GM19099 (cell line): ENCODE measurements around the gene MBNL2.

ENCODE experiments used
- POLR2A ChIP-seq: IDR thresholded peaks from 3 replicates; pipeline ENCODE4 v1.6.1; 2011; ENCODE audit warnings: low read depth; ENCODE audit not compliant: insufficient read length; ENCODE audit errors: extremely low read depth

MBNL2 gene

GRCh38 chr13:97302611-97303010 is 80.5 kb downstream of the MBNL2 start:
- TF ChIP-seq POLR2A: no peak

- no peak for TF ChIP-seq POLR2A
Observed at GRCh38 chr13:97306106-97306505, 84.0 kb downstream of the MBNL2 start.

GRCh38 chr13:97306645-97307044 is 84.5 kb downstream of the MBNL2 start:
- TF ChIP-seq POLR2A: no peak

- no peak for TF ChIP-seq POLR2A
Observed at GRCh38 chr13:97307118-97307881, 85.2 kb downstream of the MBNL2 start.

GRCh38 chr13:97307882-97308624 is 85.9 kb downstream of the MBNL2 start:
- no peak for TF ChIP-seq POLR2A

GRCh38 chr13:97308735-97309429 is 86.7 kb downstream of the MBNL2 start:
- TF ChIP-seq POLR2A: no peak

- TF ChIP-seq POLR2A: no peak
Observed at GRCh38 chr13:97310809-97311436, 88.8 kb downstream of the MBNL2 start.

- TF ChIP-seq POLR2A: no peak
Observed at GRCh38 chr13:97311956-97312355, 89.8 kb downstream of the MBNL2 start.

GRCh38 chr13:97313551-97314260 is 91.6 kb downstream of the MBNL2 start:
- TF ChIP-seq POLR2A: no peak

- TF ChIP-seq POLR2A: no peak
Observed at GRCh38 chr13:97316390-97316789, 94.3 kb downstream of the MBNL2 start.

- TF ChIP-seq POLR2A: no peak
Observed at GRCh38 chr13:97317933-97318332, 95.8 kb downstream of the MBNL2 start.

GRCh38 chr13:97318532-97318931 is 96.4 kb downstream of the MBNL2 start:
- no peak for TF ChIP-seq POLR2A

- no peak for TF ChIP-seq POLR2A
Observed at GRCh38 chr13:97319113-97319720, 97.1 kb downstream of the MBNL2 start.

GRCh38 chr13:97321101-97321500 is 99.0 kb downstream of the MBNL2 start:
- TF ChIP-seq POLR2A: no peak
